GM12891 (cell line): ENCODE data around the gene LTO1.

Experiments
- PAX5 ChIP-seq: IDR thresholded peaks from 2 replicates; pipeline ENCODE4 v1.6.1; 2011; ENCODE audit warnings: low read length, moderate library complexity, mild to moderate bottlenecking; ENCODE audit not compliant: insufficient read depth, severe bottlenecking
- POLR2A ChIP-seq: IDR thresholded peaks from 2 replicates; pipeline ENCODE4 v1.6.1; 2011; ENCODE audit warnings: low read depth, low read length, control low read depth
- POLR2AphosphoS5 ChIP-seq: IDR thresholded peaks from 2 replicates; pipeline ENCODE4 v1.6.1; 2011; ENCODE audit warnings: low read depth, low read length, control low read depth

- no peak for TF ChIP-seq POLR2A
- no peak for TF ChIP-seq POLR2AphosphoS5
- no peak for TF ChIP-seq PAX5
Measured at GRCh38 chr11:69649576-69649900, 25.6 kb downstream of the LTO1 start.
